Spleen (tissue), 11 donors: Measurements from ENCODE around the gene EXOC4. TPM values are rescaled to one million over a fixed set of nuclear protein-coding genes. Genes with fewer than 3 reads are reported as not detected.

Experiments used
- DNase-seq: peaks from one replicate; pipeline ENCODE4 v3.0.0-alpha.2; 2020
- H3K27ac ChIP-seq, 8 donors: fragments of 200-600 bp; sonication (generic) in 7 of 8; 1 replicate in 4 of 8; 2 replicates in 4 of 8; pipeline versions ENCODE4 v1.5.0 to v1.8.0; 2016 to 2021; ENCODE audit warnings: inconsistent platforms in 4 of 8, mild to moderate bottlenecking in 4 of 8, moderate library complexity in 1 of 8
- H3K27me3 ChIP-seq, 7 donors: fragments of 200-600 bp; sonication (generic) in 6 of 7; replicated peaks in 1 of 7; 1 replicate in 4 of 7; 2 replicates in 3 of 7; pipeline versions ENCODE4 v1.5.0 to v1.8.0; 2016 to 2021; ENCODE audit warnings: inconsistent platforms in 3 of 7, mild to moderate bottlenecking in 1 of 7
- H3K36me3 ChIP-seq, 6 donors: fragments of 200-600 bp; sonication (generic) in 5 of 6; 1 replicate in 4 of 6; 2 replicates in 2 of 6; pipeline versions ENCODE4 v1.5.0 to v1.8.0; 2016 to 2021; ENCODE audit warnings: inconsistent platforms in 2 of 6
- H3K4me1 ChIP-seq, 6 donors: fragments of 200-600 bp; sonication (generic) in 5 of 6; 1 replicate in 3 of 6; 2 replicates in 3 of 6; pipeline versions ENCODE4 v1.5.0 to v1.8.0; 2016 to 2021; ENCODE audit warnings: inconsistent platforms in 3 of 6
- H3K4me3 ChIP-seq, 8 donors: fragments of 200-600 bp; sonication (generic) in 7 of 8; 1 replicate in 4 of 8; 2 replicates in 4 of 8; pipeline versions ENCODE4 v1.5.0 to v1.8.0; 2016 to 2021; ENCODE audit warnings: inconsistent platforms in 4 of 8, mild to moderate bottlenecking in 4 of 8, moderate library complexity in 2 of 8
- H3K9me3 ChIP-seq, 8 donors: fragments of 200-600 bp; sonication (generic) in 7 of 8; 1 replicate in 4 of 8; 2 replicates in 4 of 8; pipeline versions ENCODE4 v1.5.0 to v1.8.0; 2016 to 2021; ENCODE audit warnings: inconsistent platforms in 4 of 8
- POLR2A ChIP-seq, 3 donors: fragments of 450-650 bp; IDR thresholded peaks; one replicate each; pipeline ENCODE4 v1.5.1; 2017; ENCODE audit warnings: antibody characterized with exemption in 3 of 3, mild to moderate bottlenecking in 1 of 3
- POLR2AphosphoS5 ChIP-seq, 3 donors: sonication (generic); formaldehyde crosslinking; IDR thresholded peaks; one replicate each; pipeline ENCODE4 v1.5.1; 2017; ENCODE audit warnings: antibody characterized with exemption in 3 of 3
- WGBS, 5 donors: extraction: QIAGEN DNeasy Blood & Tissue Kit in 3 of 5; methylation state at CpG; one replicate each; pipeline versions ENCODE4 v1.1.5 to v1.1.7; 2013 to 2018; 5-methylcytosine and 5-hydroxymethylcytosine counted together
- intact Hi-C: fragments of 100-400 bp; cut with DNase I; formaldehyde crosslinking; loops from one replicate; pipeline ENCODE4 v1.15.0; 2023; ENCODE audit warnings: low total_unique reads
- polyA plus RNA-seq, 3 donors: library from polyadenylated mRNA; stranded (reverse); fragments of 200-250 nt; gene quantifications; one replicate each; pipeline ENCODE4 v1.2.1, GENCODE V29; 2013
- total RNA-seq, 7 donors: library from RNA; depleted of rRNA in 3 of 7; stranded (reverse); fragments of >200 nt in 3 of 7; fragmentation: NEBNext Ultra II Directional in 4 of 7; extraction: Animal tissue kit (Norgen Biotek cat#: 25700) in 4 of 7; gene quantifications; one replicate each; pipeline versions ENCODE4 v1.1.0 to v1.2.1, GENCODE V29; 2016 to 2021
- TF ChIP-seq, protein P1 (sequence below), 11 experiments: fragments of 200-600 bp in 7 of 11; fragments of 450-650 bp in 4 of 11; sonication (generic) in 4 of 11; IDR thresholded peaks in 8 of 11; conservative IDR thresholded peaks in 3 of 11; 1 replicate in 7 of 11; 2 replicates in 4 of 11; pipeline versions ENCODE4 v1.4.0 to v1.8.0; 2016 to 2021; ENCODE audit warnings: antibody characterized with exemption in 11 of 11, inconsistent platforms in 4 of 11, mild to moderate bottlenecking in 1 of 11
- donor health status: healthy with polysubstance abuse.
- donor health status: DM: no; HTN: no; CAD: no; lungs with moderate emphysema.
- donor health status: DM: no; HTN: no; CAD: no.
- donor health status: Bipolar disorder and iron deficiency.
- donor health status: healthy.
- donor health status: DM: no; HTN: no; CAD: no.
- donor health status: DM: yes; HTN: yes; CAD: no.

EXOC4 gene
- total and polyA plus RNA-seq, 10 donors: 14.1 to 138 (median 102) TPM

DNA sequence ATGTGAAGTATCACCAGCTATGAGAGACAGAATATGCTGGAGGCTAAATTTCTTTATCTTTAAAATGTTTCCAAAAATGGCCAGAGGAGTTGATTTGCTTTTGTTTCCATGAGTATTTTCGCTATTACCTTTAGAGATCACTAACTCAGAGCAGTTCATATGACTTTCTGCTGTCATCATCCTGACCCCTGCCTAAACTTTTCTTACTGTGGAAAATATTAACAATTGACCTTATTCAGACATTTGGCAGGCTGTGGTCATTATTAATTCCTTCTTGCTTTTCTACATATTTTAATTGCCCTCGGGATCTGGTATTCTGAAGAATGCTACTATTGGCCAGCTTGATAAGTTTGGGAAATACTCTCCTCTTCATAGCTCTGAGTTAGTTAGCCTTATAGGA lies 156.5 kb downstream of the EXOC4 start:
- 76 to 90% (median 88%) methylated on average over 2 of the region's 2 CpGs for WGBS, 5 donors
- no peak for DNase-seq
- H3K4me3 ChIP-seq: no peak overlapping the region
- intact Hi-C loops: no loop called here
- no peaks in the 10 kb centered on the region for H3K9me3 ChIP-seq
- H3K4me1 ChIP-seq: peaks cover 0 to 8% (median 0%) of the 10 kb centered on the region in 6 donors
- H3K36me3 ChIP-seq: no peaks in the 10 kb centered on the region
- no peak overlapping the region for H3K27ac ChIP-seq
- TF ChIP-seq POLR2A (IDR thresholded peaks at IDR 0.05) (no peak), POLR2AphosphoS5 (IDR thresholded peaks at IDR 0.05) (no peak)
- TF ChIP-seq, protein P1, sequence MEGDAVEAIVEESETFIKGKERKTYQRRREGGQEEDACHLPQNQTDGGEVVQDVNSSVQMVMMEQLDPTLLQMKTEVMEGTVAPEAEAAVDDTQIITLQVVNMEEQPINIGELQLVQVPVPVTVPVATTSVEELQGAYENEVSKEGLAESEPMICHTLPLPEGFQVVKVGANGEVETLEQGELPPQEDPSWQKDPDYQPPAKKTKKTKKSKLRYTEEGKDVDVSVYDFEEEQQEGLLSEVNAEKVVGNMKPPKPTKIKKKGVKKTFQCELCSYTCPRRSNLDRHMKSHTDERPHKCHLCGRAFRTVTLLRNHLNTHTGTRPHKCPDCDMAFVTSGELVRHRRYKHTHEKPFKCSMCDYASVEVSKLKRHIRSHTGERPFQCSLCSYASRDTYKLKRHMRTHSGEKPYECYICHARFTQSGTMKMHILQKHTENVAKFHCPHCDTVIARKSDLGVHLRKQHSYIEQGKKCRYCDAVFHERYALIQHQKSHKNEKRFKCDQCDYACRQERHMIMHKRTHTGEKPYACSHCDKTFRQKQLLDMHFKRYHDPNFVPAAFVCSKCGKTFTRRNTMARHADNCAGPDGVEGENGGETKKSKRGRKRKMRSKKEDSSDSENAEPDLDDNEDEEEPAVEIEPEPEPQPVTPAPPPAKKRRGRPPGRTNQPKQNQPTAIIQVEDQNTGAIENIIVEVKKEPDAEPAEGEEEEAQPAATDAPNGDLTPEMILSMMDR (IDR thresholded peaks at IDR 0.05 in 8 of 11, conservative IDR thresholded peaks at IDR 0.05 in 3 of 11): no peak
- no peaks in the 10 kb centered on the region for H3K27me3 ChIP-seq

DNA sequence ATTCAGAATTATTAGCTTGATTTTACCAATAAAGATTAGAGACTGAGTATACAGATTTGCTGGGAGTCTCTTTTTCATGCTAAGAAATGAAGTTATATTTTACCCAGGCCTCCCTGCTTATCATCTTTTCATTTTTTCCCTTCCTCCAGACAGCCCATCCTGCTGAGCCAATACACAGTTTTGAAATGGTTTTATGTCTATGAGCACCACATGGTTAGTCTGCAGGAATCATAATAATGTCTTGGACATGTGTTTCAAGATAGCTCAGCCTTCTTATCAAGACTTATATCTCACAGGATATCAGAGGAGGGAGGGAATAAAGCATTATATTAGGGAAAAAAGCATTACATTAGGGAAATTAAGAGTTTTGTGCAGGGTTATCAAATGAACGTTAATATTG lies 157.1 kb downstream of the EXOC4 start:
- no peaks in the 10 kb centered on the region for H3K9me3 ChIP-seq
- H3K4me3 ChIP-seq: no peak overlapping the region
- no peaks in the 10 kb centered on the region for H3K36me3 ChIP-seq
- intact Hi-C loops: no loop called here
- no peak for DNase-seq
- H3K27me3 ChIP-seq: no peaks in the 10 kb centered on the region
- H3K4me1 ChIP-seq: peaks cover 0 to 8% (median 0%) of the 10 kb centered on the region in 6 donors
- H3K27ac ChIP-seq: no peak overlapping the region
- WGBS, 5 donors: 82 to 92% (median 89%) methylated on average over 1 of the region's 1 CpG
- TF ChIP-seq POLR2AphosphoS5 (IDR thresholded peaks at IDR 0.05) (no peak), POLR2A (IDR thresholded peaks at IDR 0.05) (no peak)
- TF ChIP-seq, protein P1 (IDR thresholded peaks at IDR 0.05 in 8 of 11, conservative IDR thresholded peaks at IDR 0.05 in 3 of 11): no peak

DNA sequence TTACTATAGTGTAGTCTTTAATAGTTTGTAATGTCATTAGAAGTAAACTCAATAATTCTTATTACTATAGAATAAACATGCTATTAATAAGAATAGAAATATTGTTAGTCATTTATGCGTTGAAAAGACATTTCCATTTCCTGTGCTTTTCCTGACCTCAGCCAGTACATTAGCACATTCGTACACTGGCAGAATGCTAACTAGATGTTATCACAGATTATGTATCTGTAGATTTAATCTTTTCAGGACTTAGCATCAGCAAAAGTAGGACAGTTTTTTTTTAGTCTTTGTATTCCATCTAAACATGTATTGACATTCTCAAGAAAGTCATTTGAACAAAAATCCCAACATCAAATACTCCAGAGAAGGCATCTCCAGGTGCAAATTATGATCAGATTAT lies 158.5 kb downstream of the EXOC4 start:
- Histone ChIP-seq H3K36me3 (no peaks in the 10 kb centered on the region), H3K4me1 (peaks cover 0 to 8% (median 0%) of the 10 kb centered on the region in 6 donors), H3K9me3 (no peaks in the 10 kb centered on the region), H3K27me3 (no peaks in the 10 kb centered on the region), H3K4me3 (no peak overlapping the region), H3K27ac (no peak overlapping the region)
- intact Hi-C loops: no loop called here
- 21 to 36% (median 34%) methylated on average over 2 of the region's 2 CpGs for WGBS, 5 donors
- DNase-seq: no peak
- TF ChIP-seq POLR2A (IDR thresholded peaks at IDR 0.05) (no peak), POLR2AphosphoS5 (IDR thresholded peaks at IDR 0.05) (no peak)
- TF ChIP-seq, protein P1 (IDR thresholded peaks at IDR 0.05 in 8 of 11, conservative IDR thresholded peaks at IDR 0.05 in 3 of 11): no peak

DNA sequence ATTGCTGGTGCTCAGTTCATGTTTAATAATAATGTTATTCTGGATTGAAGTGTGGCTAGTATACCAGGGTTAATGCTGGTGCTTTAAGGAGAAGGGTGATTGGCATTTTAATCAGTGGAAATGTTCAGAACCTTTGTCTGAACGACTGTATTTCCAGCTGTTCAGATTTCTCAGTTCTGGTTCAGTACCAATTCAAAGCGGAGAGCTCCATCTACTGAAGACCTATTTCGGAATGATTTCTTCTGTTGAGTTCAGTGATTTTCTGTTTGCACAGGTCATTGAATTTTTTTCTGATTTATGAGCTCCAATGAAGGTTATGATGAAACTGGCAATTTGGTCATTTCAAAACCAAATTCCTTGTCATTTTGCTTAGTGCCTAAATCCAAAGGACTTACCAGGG lies 160.1 kb downstream of the EXOC4 start:
- Histone ChIP-seq H3K36me3 (no peaks in the 10 kb centered on the region), H3K27me3 (no peaks in the 10 kb centered on the region), H3K27ac (no peak overlapping the region), H3K9me3 (no peaks in the 10 kb centered on the region), H3K4me1 (peaks cover 0 to 8% (median 0%) of the 10 kb centered on the region in 6 donors), H3K4me3 (no peak overlapping the region)
- intact Hi-C loops: no loop called here
- 86 to 91% (median 88%) methylated on average over 3 of the region's 3 CpGs for WGBS, 5 donors
- TF ChIP-seq, protein P1 (IDR thresholded peaks at IDR 0.05 in 8 of 11, conservative IDR thresholded peaks at IDR 0.05 in 3 of 11): no peak
- no peak for TF ChIP-seq POLR2A (IDR thresholded peaks at IDR 0.05)
- no peak for TF ChIP-seq POLR2AphosphoS5 (IDR thresholded peaks at IDR 0.05)
- no peak for DNase-seq
